ENCODE results near the gene FARS2.

FARS2 gene

DNA sequence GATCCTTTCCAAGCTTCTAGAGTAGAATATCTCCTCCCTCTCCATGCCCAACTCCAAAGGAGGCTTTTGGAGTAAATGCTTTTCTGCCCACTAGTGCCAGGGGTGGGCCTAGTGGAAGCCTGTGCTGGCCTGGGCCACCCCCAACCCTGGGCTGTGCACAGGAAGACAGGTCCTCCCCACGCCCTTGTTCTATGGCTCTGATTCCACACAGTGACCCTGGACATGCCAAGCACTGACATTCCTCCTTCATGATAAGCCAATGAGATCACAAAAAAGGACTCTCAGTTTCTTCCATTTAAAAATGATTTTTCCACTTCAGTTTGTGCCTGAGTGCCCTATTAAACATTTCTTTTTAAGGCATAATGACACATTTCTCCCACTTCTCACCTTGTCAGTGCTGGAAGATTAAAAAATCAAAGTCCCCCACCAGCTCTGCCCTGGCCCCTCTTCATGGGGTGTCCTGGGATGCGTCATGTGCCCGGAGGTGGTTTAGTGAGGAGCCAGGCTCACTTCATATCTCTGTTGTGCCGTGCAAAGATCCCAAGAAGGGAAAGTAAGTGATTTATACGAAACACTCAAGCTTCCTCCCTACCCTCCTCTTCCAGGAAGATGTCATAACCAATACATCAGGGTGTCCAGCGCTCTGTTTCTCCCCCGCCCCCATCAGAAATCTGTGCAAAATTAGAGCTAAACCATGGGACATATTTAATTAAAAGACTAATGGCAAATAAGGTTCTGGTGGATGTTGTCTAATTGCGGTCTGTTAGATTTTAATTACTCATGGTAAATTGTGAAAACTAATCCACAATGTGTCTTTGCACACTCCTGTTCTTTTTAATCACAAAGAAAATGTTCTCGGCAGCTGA lies 490.4 kb downstream of the FARS2 start:
- DNase-seq (ENCODE audit: low read depth), result no peak
- TF ChIP-seq, protein P1, sequence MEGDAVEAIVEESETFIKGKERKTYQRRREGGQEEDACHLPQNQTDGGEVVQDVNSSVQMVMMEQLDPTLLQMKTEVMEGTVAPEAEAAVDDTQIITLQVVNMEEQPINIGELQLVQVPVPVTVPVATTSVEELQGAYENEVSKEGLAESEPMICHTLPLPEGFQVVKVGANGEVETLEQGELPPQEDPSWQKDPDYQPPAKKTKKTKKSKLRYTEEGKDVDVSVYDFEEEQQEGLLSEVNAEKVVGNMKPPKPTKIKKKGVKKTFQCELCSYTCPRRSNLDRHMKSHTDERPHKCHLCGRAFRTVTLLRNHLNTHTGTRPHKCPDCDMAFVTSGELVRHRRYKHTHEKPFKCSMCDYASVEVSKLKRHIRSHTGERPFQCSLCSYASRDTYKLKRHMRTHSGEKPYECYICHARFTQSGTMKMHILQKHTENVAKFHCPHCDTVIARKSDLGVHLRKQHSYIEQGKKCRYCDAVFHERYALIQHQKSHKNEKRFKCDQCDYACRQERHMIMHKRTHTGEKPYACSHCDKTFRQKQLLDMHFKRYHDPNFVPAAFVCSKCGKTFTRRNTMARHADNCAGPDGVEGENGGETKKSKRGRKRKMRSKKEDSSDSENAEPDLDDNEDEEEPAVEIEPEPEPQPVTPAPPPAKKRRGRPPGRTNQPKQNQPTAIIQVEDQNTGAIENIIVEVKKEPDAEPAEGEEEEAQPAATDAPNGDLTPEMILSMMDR (IDR thresholded peaks at IDR 0.05; ENCODE audit: low read depth, low read length, missing control alignments), result no peak
- no peak overlapping the region for H3K4me3 ChIP-seq (ENCODE audit: low read depth, low read length)

- TF ChIP-seq, protein P1 (IDR thresholded peaks at IDR 0.05; ENCODE audit: low read depth, low read length, missing control alignments), result no peak
- no peak overlapping the region for H3K4me3 ChIP-seq (ENCODE audit: low read depth, low read length)
- no peak for DNase-seq (ENCODE audit: low read depth)
Observed at GRCh38 chr6:5752391-5752680, 491.0 kb downstream of the FARS2 start.

- no peak overlapping the region for H3K4me3 ChIP-seq (ENCODE audit: low read depth, low read length)
- DNase-seq (ENCODE audit: low read depth), result no peak
- TF ChIP-seq, protein P1 (IDR thresholded peaks at IDR 0.05; ENCODE audit: low read depth, low read length, missing control alignments), result no peak
Observed at GRCh38 chr6:5753209-5753608, 491.9 kb downstream of the FARS2 start.

- no peak overlapping the region for H3K4me3 ChIP-seq (ENCODE audit: low read depth, low read length)
- DNase-seq (ENCODE audit: low read depth), result no peak
- TF ChIP-seq, protein P1 (IDR thresholded peaks at IDR 0.05; ENCODE audit: low read depth, low read length, missing control alignments), result no peak
Observed at GRCh38 chr6:5754904-5755303, 493.6 kb downstream of the FARS2 start.

DNA sequence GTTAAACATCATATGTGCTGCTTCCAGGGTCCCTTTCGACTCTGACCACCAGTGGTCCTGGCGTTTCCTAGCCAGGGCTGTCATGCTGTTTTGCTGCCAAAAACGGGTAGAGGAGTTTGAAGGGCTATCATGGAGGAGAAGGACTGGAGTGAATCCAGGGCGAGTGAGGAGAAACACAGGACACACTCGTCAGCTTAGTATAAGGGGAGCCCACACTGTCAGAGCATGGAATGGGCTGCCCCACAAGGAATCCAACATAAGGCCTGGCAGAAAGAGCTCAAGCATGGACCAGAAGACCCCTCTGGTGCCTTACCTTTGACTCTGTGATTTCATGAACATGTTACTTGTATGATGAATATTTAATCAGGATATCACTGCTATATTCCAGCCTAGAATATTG lies 498.3 kb downstream of the FARS2 start:
- no peak overlapping the region for H3K4me3 ChIP-seq (ENCODE audit: low read depth, low read length)
- no peak for DNase-seq (ENCODE audit: low read depth)
- TF ChIP-seq, protein P1 (IDR thresholded peaks at IDR 0.05; ENCODE audit: low read depth, low read length, missing control alignments), result no peak

DNA sequence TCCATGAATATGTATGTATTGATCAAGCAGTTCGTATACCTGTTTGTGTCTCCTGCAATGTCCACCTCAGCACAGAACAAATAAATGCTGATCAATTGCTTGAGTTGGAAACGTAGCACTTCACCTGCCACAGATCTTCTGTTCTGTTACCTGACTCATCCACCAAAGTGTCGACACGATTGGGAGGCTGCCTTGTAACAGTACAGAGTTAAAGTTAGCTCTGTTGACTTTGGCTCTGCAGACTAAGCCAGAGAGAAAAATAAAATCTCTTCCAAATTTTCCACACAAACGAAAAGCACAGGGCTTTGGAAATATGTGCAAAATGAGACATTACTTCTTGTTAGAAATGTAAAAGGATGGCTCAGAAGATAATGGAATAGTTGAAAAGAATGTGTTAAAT lies 500.1 kb downstream of the FARS2 start:
- DNase-seq (ENCODE audit: low read depth), result no peak
- TF ChIP-seq, protein P1 (IDR thresholded peaks at IDR 0.05; ENCODE audit: low read depth, low read length, missing control alignments), result no peak
- H3K4me3 ChIP-seq (ENCODE audit: low read depth, low read length), result no peak overlapping the region

DNA sequence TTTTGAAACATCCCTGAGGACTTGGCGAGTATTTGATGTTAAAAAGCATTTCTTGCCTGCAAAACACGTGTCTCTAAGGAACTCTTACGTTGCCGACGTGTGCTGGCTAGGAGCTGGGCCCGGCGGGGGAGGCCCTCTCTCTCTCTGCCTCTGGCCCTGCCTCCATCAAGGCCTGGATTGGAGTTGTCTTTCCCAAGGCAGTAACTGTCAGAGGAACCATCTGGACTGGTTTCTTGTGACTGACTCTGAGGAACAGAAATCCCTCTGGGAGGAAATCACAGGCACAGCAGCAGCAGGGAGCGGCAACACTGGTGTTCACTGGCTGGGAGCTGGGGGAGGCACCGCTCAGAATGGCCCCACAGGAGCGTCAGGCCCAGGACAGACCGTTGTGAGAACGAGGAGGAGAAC lies 501.3 kb downstream of the FARS2 start:
- TF ChIP-seq, protein P1 (IDR thresholded peaks at IDR 0.05; ENCODE audit: low read depth, low read length, missing control alignments), result no peak
- DNase-seq (ENCODE audit: low read depth), result no peak
- no peak overlapping the region for H3K4me3 ChIP-seq (ENCODE audit: low read depth, low read length)

Data from GM12864 (cell line).